Kasumi-1 (cell line): ENCODE data around the gene TIMP2.
"Not testable (repeated sequence)": the region's sequence is repeated elsewhere in the genome, so short reads cannot be mapped to it uniquely, and the experiment has no call there.

ENCODE experiments used
- DNase-seq, 2 experiments: peaks; one replicate each; lab custom pipeline; 2025; lab: John Stamatoyannopoulos, UW

TIMP2 gene

GRCh38 chr17:78956254-78956653 is 31.1 kb upstream of the TIMP2 start:
- DNase-seq: no peak

- DNase-seq: no peak
Observed at GRCh38 chr17:78954684-78955083, 29.5 kb upstream of the TIMP2 start.

- no peak for DNase-seq
Observed at GRCh38 chr17:78953356-78954350, 28.5 kb upstream of the TIMP2 start.

- no peak for DNase-seq
Observed at GRCh38 chr17:78952706-78953105, 27.5 kb upstream of the TIMP2 start.

- DNase-seq: no peak
Observed at GRCh38 chr17:78951967-78952551, 26.9 kb upstream of the TIMP2 start.

- DNase-seq: no peak
Observed at GRCh38 chr17:78950870-78951269, 25.7 kb upstream of the TIMP2 start.

- no peak for DNase-seq
Observed at GRCh38 chr17:78947235-78948149, 22.3 kb upstream of the TIMP2 start.

- no peak for DNase-seq
Observed at GRCh38 chr17:78946631-78947030, 21.4 kb upstream of the TIMP2 start.

GRCh38 chr17:78946131-78946530 is 20.9 kb upstream of the TIMP2 start:
- no peak for DNase-seq

- not testable (repeated sequence) for DNase-seq
Observed at GRCh38 chr17:78945455-78945854, 20.3 kb upstream of the TIMP2 start.

- no peak for DNase-seq
Observed at GRCh38 chr17:78944956-78945355, 19.8 kb upstream of the TIMP2 start.

GRCh38 chr17:78944026-78944425 is 18.8 kb upstream of the TIMP2 start:
- DNase-seq: no peak

GRCh38 chr17:78940708-78941107 is 15.5 kb upstream of the TIMP2 start:
- DNase-seq: no peak

- no peak for DNase-seq
Observed at GRCh38 chr17:78940258-78940657, 15.1 kb upstream of the TIMP2 start.

GRCh38 chr17:78939615-78940014 is 14.4 kb upstream of the TIMP2 start:
- DNase-seq: no peak

- no peak for DNase-seq
Observed at GRCh38 chr17:78937561-78937960, 12.4 kb upstream of the TIMP2 start.

- no peak for DNase-seq
Observed at GRCh38 chr17:78935419-78936323, 10.5 kb upstream of the TIMP2 start.

- DNase-seq: no peak
Observed at GRCh38 chr17:78934681-78935418, 9.7 kb upstream of the TIMP2 start.

GRCh38 chr17:78933959-78934568 is 8.9 kb upstream of the TIMP2 start:
- DNase-seq: no peak
